K562 (cell line): ENCODE measurements around the gene NAT8L. TPM values are rescaled to one million over a fixed set of nuclear protein-coding genes. Genes with fewer than 3 reads are reported as not detected.

Experiments
- ATAC-seq: fragments of 200-7000 bp; cut with Tn5 transposase; 3 replicates; pipeline ENCODE4 v1.9.1; 2020; ENCODE audit warnings: moderate library complexity
- BruUV-seq: library from RNA; stranded (reverse); fragments of 400-500 nt; replicated peaks from 2 replicates; lab custom pipeline; 2021; lab: Mats Ljungman, UMichigan
- CTCF ChIA-PET: fragments of 300-600 bp; formaldehyde crosslinking; extraction: SDS; loops from one replicate; lab custom pipeline; 2021; ENCODE audit warnings: low intra/inter-chr PET ratio; lab: Yijun Ruan, JAX
- POLR2A ChIA-PET: fragments of 300-600, 350-650 bp; sonication (Branson Sonifier 250); formaldehyde crosslinking; extraction: SDS; loops from one replicate; lab custom pipeline; 2021; ENCODE audit warnings: antibody characterized with exemption, inconsistent platforms; lab: Yijun Ruan, JAX
- DNase-seq, 4 experiments: peaks; one replicate each; pipeline versions ENCODE4 v3.0.0 to v3.0.0-alpha.2; 2011 to 2018; ENCODE audit warnings: low spot score in 3 of 4, mixed read lengths in 3 of 4; ENCODE audit errors: extremely low read depth in 1 of 4
- FAIRE-seq: peaks from 2 replicates; lab custom pipeline; 2011; peaks lifted over from hg19 to GRCh38; lab: Jason Lieb, UNC
- H2AFZ ChIP-seq: 2 replicates; pipeline ENCODE4 v1.6.0; 2011; ENCODE audit warnings: low read depth, low read length, control low read depth, inconsistent platforms
- H3K27ac ChIP-seq: fragments of 200-600 bp; 3 replicates; pipeline ENCODE4 v1.8.0; 2011; ENCODE audit warnings: low read depth, mild to moderate bottlenecking, control low read depth, inconsistent platforms, low read length, moderate library complexity, mixed read lengths; ENCODE audit errors: extremely low read depth
- H3K27me3 ChIP-seq, 2 experiments: fragments of 300-600 bp in 1 of 2; 2 replicates in 1 of 2; 3 replicates in 1 of 2; pipeline versions ENCODE4 v1.6.0 to v1.8.0; 2011; ENCODE audit warnings: inconsistent platforms in 2 of 2, low read length in 2 of 2, mild to moderate bottlenecking in 1 of 2, mixed read lengths in 1 of 2, moderate library complexity in 1 of 2; ENCODE audit not compliant: control insufficient read depth in 2 of 2, insufficient read depth in 2 of 2
- H3K36me3 ChIP-seq: fragments of 300-600 bp; 3 replicates; pipeline ENCODE4 v1.8.0; 2011; ENCODE audit warnings: mild to moderate bottlenecking, low read length, inconsistent platforms; ENCODE audit not compliant: control insufficient read depth, insufficient read depth
- H3K4me1 ChIP-seq, 2 experiments: fragments of 200-600 bp in 1 of 2; replicated peaks in 1 of 2; 2 replicates in 1 of 2; 3 replicates in 1 of 2; pipeline versions ENCODE4 v1.5.1 to v1.8.0; 2011; ENCODE audit warnings: inconsistent platforms in 2 of 2, low read length in 2 of 2, mild to moderate bottlenecking in 1 of 2, mixed read lengths in 1 of 2, moderate library complexity in 1 of 2; ENCODE audit not compliant: control insufficient read depth in 2 of 2, insufficient read depth in 2 of 2
- H3K4me2 ChIP-seq: 2 replicates; pipeline ENCODE4 v1.6.1; 2011; ENCODE audit warnings: low read length, control low read depth, inconsistent platforms, mixed read lengths; ENCODE audit not compliant: insufficient read depth
- H3K4me3 ChIP-seq: fragments of 200-600 bp; sonication (generic), shearing (Covaris generic); 2 replicates; pipeline ENCODE4 v1.5.1; 2016; ENCODE audit warnings: control low read depth, inconsistent platforms
- H3K79me2 ChIP-seq: fragments of 200-600 bp; 3 replicates; pipeline ENCODE4 v1.8.0; 2011; ENCODE audit warnings: low read length, inconsistent platforms; ENCODE audit not compliant: control insufficient read depth, insufficient read depth
- H3K9ac ChIP-seq, 2 experiments: 2 replicates each; pipeline versions ENCODE4 v1.6.0 to v1.6.1; 2011; ENCODE audit warnings: low read depth in 2 of 2, low read length in 2 of 2, control low read depth in 1 of 2, inconsistent platforms in 1 of 2, mild to moderate bottlenecking in 1 of 2, mixed read lengths in 1 of 2; ENCODE audit not compliant: insufficient read depth in 1 of 2
- H3K9me1 ChIP-seq: one replicate; pipeline ENCODE4 v1.6.0; 2011; ENCODE audit warnings: inconsistent platforms, mild to moderate bottlenecking, low read length, moderate library complexity; ENCODE audit not compliant: control insufficient read depth, insufficient read depth
- H3K9me3 ChIP-seq: replicated peaks from 2 replicates; pipeline ENCODE4 v1.5.1; 2011; ENCODE audit warnings: low read depth, low read length, inconsistent platforms; ENCODE audit not compliant: control insufficient read depth, insufficient read depth
- H4K20me1 ChIP-seq: replicated peaks from 2 replicates; pipeline ENCODE4 v1.6.1; 2011; ENCODE audit warnings: low read length, inconsistent platforms, mixed read lengths; ENCODE audit not compliant: control insufficient read depth, insufficient read depth
- PRPF4 ChIP-seq: fragments of 200-400 bp; formaldehyde crosslinking; IDR thresholded peaks from one replicate; pipeline ENCODE4 v1.6.1; 2017; ENCODE audit warnings: low read length, low read depth, mild to moderate bottlenecking; ENCODE audit not compliant: insufficient read depth, poor library complexity, severe bottlenecking
- XRCC3 ChIP-seq: fragments of 450-650 bp; IDR thresholded peaks from 2 replicates; pipeline ENCODE4 v1.6.1; 2017; ENCODE audit warnings: mild to moderate bottlenecking, moderate library complexity
- ZNF174 ChIP-seq: fragments of 250-450 bp; sonication (Bioruptor Pico); IDR thresholded peaks from 2 replicates; pipeline ENCODE4 v1.4.0; 2020; ENCODE audit warnings: mild to moderate bottlenecking
- WGBS: fragments of 100-300 bp; shearing (Covaris generic); methylation state at CpG from one replicate; pipeline ENCODE4 v1.1.6; 2016; ENCODE audit warnings: low coverage, mixed read lengths; ENCODE audit not compliant: insufficient coverage; ENCODE audit errors: missing lambda C conversion rate; 5-methylcytosine and 5-hydroxymethylcytosine counted together
- in situ Hi-C: fragments of 300-500 bp; cut with MboI; formaldehyde crosslinking; loops from 4 replicates; pipeline ENCODE4 v1.15.0; 2018; ENCODE audit warnings: inconsistent platforms, mixed read lengths
- intact Hi-C: fragments of 100-400 bp; cut with micrococcal nuclease; formaldehyde crosslinking; loops from 2 replicates; pipeline ENCODE4 v1.14.2; 2022
- polyA plus RNA-seq, 8 experiments: library from polyadenylated mRNA; depleted of rRNA in 4 of 8; stranded (reverse) in 5 of 8; unstranded in 3 of 8; fragments of >200 nt; fragmentation: Nextera tagmentation in 2 of 8; fragmentation: Illumina TruSeq in 1 of 8; extraction: Ambion mirVana in 2 of 8; extraction: Trizol in 1 of 8; gene quantifications; 2 replicates each; pipeline versions ENCODE4 v1.2.1 to v1.2.3, GENCODE V29; 2011 to 2014; ENCODE audit warnings: inconsistent platforms in 1 of 8, missing spikeins in 1 of 8
- total RNA-seq, 7 experiments: library from RNA; depleted of rRNA in 6 of 7; stranded (reverse); fragments of >200 nt in 6 of 7; fragmentation: Illumina TruSeq in 2 of 7; extraction: Trizol in 2 of 7; gene quantifications; 2 replicates each; pipeline versions ENCODE4 v1.2.1 to v1.2.3, GENCODE V29; 2011 to 2021; ENCODE audit warnings: low replicate concordance in 1 of 7

Gene NAT8L
- total and polyA plus RNA-seq, 9 of the 15 experiments (the other 6 are each of a cell fraction or from before 2014, with no cell fraction given), result 0.06 to 11.0 (median 1.5) TPM

- H3K79me2 ChIP-seq, result no peaks in the 10 kb centered on the region
- ChIA-PET POLR2A (interaction anchor here (0.7 kb wide), 1 partner anchor 65 kb away, joined by 3 read pairs; no protein-coding TSS in a partner anchor), CTCF (no interaction called here)
- in situ Hi-C loops (no loop called here), intact Hi-C loops (no loop called here)
- BruUV-seq, result no TSS peak
- no peaks in the 10 kb centered on the region for H4K20me1 ChIP-seq
- no peak for DNase-seq
- no peak for FAIRE-seq
- H3K9me3 ChIP-seq, result no peaks in the 10 kb centered on the region
- H3K27me3 ChIP-seq, result peaks cover 0 to 34% of the 10 kb centered on the region in 2 experiments; a peak in 3 of 5 replicates
- H3K9ac ChIP-seq, result no peak overlapping the region
- no peaks in the 10 kb centered on the region for H3K36me3 ChIP-seq
- peak; percentile 18; the same call in 2 of the 3 replicates for ATAC-seq
- H3K27ac ChIP-seq, result no peak overlapping the region
- TF ChIP-seq ZNF174 (CRISPR knock-in tag) (no peak), XRCC3 (no peak), PRPF4 (no peak)
- no peak overlapping the region for H3K4me2 ChIP-seq
- 17% methylated on average over 9 of the region's 9 CpGs for WGBS
- H3K9me1 ChIP-seq, result no peaks in the 10 kb centered on the region
- no peak overlapping the region for H2AFZ ChIP-seq
- H3K4me1 ChIP-seq, result peaks cover 3 to 45% of the 10 kb centered on the region in 2 experiments; a peak in 3 of 5 replicates
- H3K4me3 ChIP-seq, result no peak overlapping the region
Observed at GRCh38 chr4:2076908-2077536, 17.9 kb downstream of the NAT8L start.
